IMR-90 (cell line): Measurements from ENCODE around the gene AMDHD2. TPM values are rescaled to one million over a fixed set of nuclear protein-coding genes. Genes with fewer than 3 reads are reported as not detected.
A peak's percentile ranks its signal among the peaks of the same experiment; 100 is the strongest.

Experiments used
- ATAC-seq: fragments of 200-7000 bp; cut with Tn5 transposase; 2 replicates; pipeline ENCODE4 v1.9.1; 2020; ENCODE audit warnings: low read depth, mild to moderate bottlenecking, moderate library complexity
- BruUV-seq: library from RNA; stranded (reverse); fragments of 400-500 nt; replicated peaks from 2 replicates; lab custom pipeline; 2021; lab: Mats Ljungman, UMichigan
- CTCF ChIA-PET: fragments of 300-600 bp; formaldehyde crosslinking; extraction: SDS; loops from one replicate; lab custom pipeline; 2021; ENCODE audit warnings: antibody characterized with exemption; lab: Yijun Ruan, JAX
- POLR2A ChIA-PET: fragments of 300-600 bp; sonication (Branson Sonifier 250); formaldehyde crosslinking; loops from one replicate; lab custom pipeline; 2022; ENCODE audit warnings: antibody characterized with exemption; ENCODE audit not compliant: unreplicated experiment; lab: Charles Lee
- DNase-seq: peaks from one replicate; pipeline ENCODE4 v3.0.0; 2013
- H2AFZ ChIP-seq: replicated peaks from 2 replicates; pipeline ENCODE3; 2013; ENCODE audit warnings: low read length, mild to moderate bottlenecking; ENCODE audit not compliant: poor library complexity
- H2AK5ac ChIP-seq: 2 replicates; pipeline ENCODE4 v1.6.1; 2013; ENCODE audit warnings: low read depth, low read length, inconsistent platforms
- H2AK9ac ChIP-seq: replicated peaks from 2 replicates; pipeline ENCODE3; 2013; ENCODE audit warnings: mild to moderate bottlenecking, low read depth, low read length, moderate library complexity; ENCODE audit not compliant: poor library complexity
- H2BK120ac ChIP-seq: 2 replicates; pipeline ENCODE4 v1.6.1; 2013; ENCODE audit warnings: low read depth, low read length, inconsistent platforms
- H2BK15ac ChIP-seq: 3 replicates; pipeline ENCODE4 v1.6.1; 2013; ENCODE audit warnings: low read depth, low read length, inconsistent platforms
- H2BK20ac ChIP-seq: 2 replicates; pipeline ENCODE4 v1.6.1; 2013; ENCODE audit warnings: low read depth, mild to moderate bottlenecking, inconsistent platforms, low read length, moderate library complexity
- H2BK5ac ChIP-seq: 2 replicates; pipeline ENCODE4 v1.6.1; 2013; ENCODE audit warnings: mild to moderate bottlenecking, low read depth, low read length, inconsistent platforms; ENCODE audit not compliant: poor library complexity, severe bottlenecking
- H3K14ac ChIP-seq: replicated peaks from 2 replicates; pipeline ENCODE4 v1.6.1; 2013; ENCODE audit warnings: low read depth, low read length, inconsistent platforms
- H3K18ac ChIP-seq: 2 replicates; pipeline ENCODE4 v1.6.1; 2013; ENCODE audit warnings: low read depth, low read length, control low read depth
- H3K23ac ChIP-seq: 2 replicates; pipeline ENCODE4 v1.6.1; 2013; ENCODE audit warnings: low read depth, low read length, inconsistent platforms
- H3K27ac ChIP-seq: 2 replicates; pipeline ENCODE4 v1.5.1; 2013; ENCODE audit warnings: mild to moderate bottlenecking, control low read depth, low read length; ENCODE audit not compliant: insufficient read depth
- H3K27me3 ChIP-seq: 2 replicates; pipeline ENCODE4 v1.6.1; 2013; ENCODE audit warnings: low read length; ENCODE audit not compliant: control insufficient read depth, insufficient read depth
- H3K36me3 ChIP-seq: 2 replicates; pipeline ENCODE4 v1.6.1; 2013; ENCODE audit warnings: low read length, mixed read lengths; ENCODE audit not compliant: control insufficient read depth, insufficient read depth
- H3K4ac ChIP-seq: 2 replicates; pipeline ENCODE4 v1.6.1; 2013; ENCODE audit warnings: low read depth, low read length, inconsistent platforms
- H3K4me1 ChIP-seq: 2 replicates; pipeline ENCODE4 v1.6.1; 2013; ENCODE audit warnings: low read length, mixed read lengths; ENCODE audit not compliant: control insufficient read depth, insufficient read depth
- H3K4me2 ChIP-seq: 2 replicates; pipeline ENCODE4 v1.6.1; 2013; ENCODE audit warnings: low read depth, mild to moderate bottlenecking, control low read depth, low read length, moderate library complexity
- H3K4me3 ChIP-seq: 2 replicates; pipeline ENCODE4 v1.5.1; 2013; ENCODE audit warnings: low read depth, mild to moderate bottlenecking, control low read depth, low read length, moderate library complexity; ENCODE audit not compliant: insufficient read depth
- H3K56ac ChIP-seq: 2 replicates; pipeline ENCODE4 v1.6.1; 2013; ENCODE audit warnings: low read length, inconsistent platforms; ENCODE audit not compliant: insufficient read depth; ENCODE audit errors: extremely low read depth
- H3K79me1 ChIP-seq, 2 experiments: 2 replicates each; pipeline ENCODE4 v1.6.1; 2013; ENCODE audit warnings: low read length in 2 of 2, inconsistent platforms in 1 of 2, low read depth in 1 of 2
- H3K9ac ChIP-seq: 2 replicates; pipeline ENCODE4 v1.6.1; 2013; ENCODE audit warnings: low read depth, low read length, control low read depth
- H3K9me1 ChIP-seq: 2 replicates; pipeline ENCODE4 v1.6.1; 2013; ENCODE audit warnings: low read length, inconsistent platforms; ENCODE audit not compliant: insufficient read depth
- H3K9me3 ChIP-seq: 2 replicates; pipeline ENCODE4 v1.6.1; 2013; ENCODE audit warnings: low read length; ENCODE audit not compliant: control insufficient read depth, insufficient read depth
- H4K20me1 ChIP-seq: 2 replicates; pipeline ENCODE4 v1.6.1; 2013; ENCODE audit warnings: low read length, inconsistent platforms; ENCODE audit not compliant: insufficient read depth
- H4K5ac ChIP-seq: 2 replicates; pipeline ENCODE4 v1.6.1; 2013; ENCODE audit warnings: mild to moderate bottlenecking, low read depth, low read length, control low read depth
- H4K8ac ChIP-seq, 2 experiments: 2 replicates each; pipeline ENCODE4 v1.6.1; 2013; ENCODE audit warnings: low read depth in 2 of 2, low read length in 2 of 2, control low read depth in 1 of 2, inconsistent platforms in 1 of 2
- H4K91ac ChIP-seq: 2 replicates; pipeline ENCODE4 v1.6.1; 2013; ENCODE audit warnings: low read depth, low read length, inconsistent platforms; ENCODE audit not compliant: insufficient read depth
- BHLHE40 ChIP-seq: fragments of 150-350 bp; IDR thresholded peaks from 2 replicates; pipeline ENCODE4 v1.6.1; 2016; ENCODE audit warnings: mild to moderate bottlenecking, low read depth, low read length
- CEBPB ChIP-seq: IDR thresholded peaks from 2 replicates; pipeline ENCODE4 v1.6.1; 2012; ENCODE audit warnings: low read depth, low read length, improper control_type of control experiment
- CTCF ChIP-seq: conservative IDR thresholded peaks from 2 replicates; pipeline ENCODE4 v1.5.1; 2012; ENCODE audit warnings: mild to moderate bottlenecking, low read depth, low read length, improper control_type of control experiment
- MXI1 ChIP-seq: IDR thresholded peaks from 2 replicates; pipeline ENCODE4 v1.6.1; 2012; ENCODE audit warnings: low read depth, mild to moderate bottlenecking, low read length, moderate library complexity, borderline replicate concordance
- NFE2L2 ChIP-seq: fragments of 150-350 bp; IDR thresholded peaks from 2 replicates; pipeline ENCODE4 v1.6.1; 2016; ENCODE audit warnings: low read depth, mild to moderate bottlenecking, low read length
- RAD21 ChIP-seq: IDR thresholded peaks from 2 replicates; pipeline ENCODE4 v1.6.1; 2012; ENCODE audit warnings: low read length, improper control_type of control experiment
- RFX5 ChIP-seq: IDR thresholded peaks from 2 replicates; pipeline ENCODE4 v1.8.0; 2012; ENCODE audit warnings: low read depth, mild to moderate bottlenecking, low read length, moderate library complexity
- WGBS, 2 experiments: methylation state at CpG; one replicate each; pipeline versions ENCODE4 v1.1.5 to v1.1.7; 2013; ENCODE audit warnings: missing lambda C conversion rate in 2 of 2; ENCODE audit not compliant: insufficient read length in 1 of 2; ENCODE audit errors: extremely low coverage in 2 of 2; 5-methylcytosine and 5-hydroxymethylcytosine counted together
- dilution Hi-C: fragments of 300-500 bp; cut with HindIII; formaldehyde crosslinking; loops from one replicate; pipeline ENCODE4 v1.14.3; 2018; ENCODE audit warnings: low sequenced_read_pairs; ENCODE audit not compliant: unreplicated experiment
- in situ Hi-C: fragments of 300-500 bp; cut with MboI; formaldehyde crosslinking; loops from 3 replicates; pipeline ENCODE4 v1.14.3; 2019; ENCODE audit warnings: low sequenced_read_pairs, inconsistent platforms, mixed read lengths
- intact Hi-C: fragments of 100-400 bp; cut with micrococcal nuclease; formaldehyde crosslinking; loops from 2 replicates; pipeline ENCODE4 v1.10.0; 2022
- polyA plus RNA-seq, 3 experiments: library from polyadenylated mRNA; depleted of rRNA; stranded (reverse); fragments of >200 nt; gene quantifications; 2 replicates each; pipeline ENCODE4 v1.2.3, GENCODE V29; 2012; ENCODE audit warnings: low replicate concordance in 1 of 3
- total RNA-seq: library from RNA; depleted of rRNA; stranded (reverse); fragments of >200 nt; gene quantifications from 2 replicates; pipeline ENCODE4 v1.2.3, GENCODE V29; 2012

The AMDHD2 gene
- total and polyA plus RNA-seq, 2 of the 4 experiments (the other 2 are of a cell fraction), result 10.6 to 30.3 TPM

- H3K18ac ChIP-seq, result peak overlapping the region; percentile 24; the same call in 1 of the 2 replicates
- H2AK5ac ChIP-seq, result peak overlapping the region; percentile 87
- in situ Hi-C loops, result no loop called here
- peak overlapping the region; percentile 97 for H3K4me2 ChIP-seq
- peak overlapping the region; percentile 71; the same call in 1 of the 2 replicates for H4K5ac ChIP-seq
- no peak overlapping the region for H2BK120ac ChIP-seq
- H2BK20ac ChIP-seq, result no peak overlapping the region
- peak overlapping the region; percentile 79 for H4K91ac ChIP-seq
- ChIA-PET CTCF (interaction anchor here (0.6 kb wide), 1 partner anchor 7 kb away, joined by 3 read pairs; no protein-coding TSS in a partner anchor), POLR2A (interaction anchor here (0.6 kb wide), 1 partner anchor 210 kb away, joined by 7 read pairs; no protein-coding TSS in a partner anchor)
- no peak overlapping the region for H2BK15ac ChIP-seq
- peak overlapping the region; percentile 90 for H2AFZ ChIP-seq
- no peaks in the 10 kb centered on the region for H3K36me3 ChIP-seq
- 0% methylated on average over 48 of the region's 100 CpGs; no CpG with 5 or more reads in 1 of the 2 experiments for WGBS, 2 experiments
- H3K4me1 ChIP-seq, result peaks cover 15% of the 10 kb centered on the region
- H3K4ac ChIP-seq, result peak overlapping the region; percentile 90
- DNase-seq (peak; percentile 27), ATAC-seq (peak; percentile 60)
- H3K9me1 ChIP-seq, result peaks cover 3% of the 10 kb centered on the region; the same call in 1 of the 2 replicates
- dilution Hi-C loops, result no loop called here
- TF ChIP-seq BHLHE40 (peak; percentile 33; the same call in 1 of the 2 replicates), NFE2L2 (no peak), MXI1 (peak; percentile 56; the same call in 1 of the 2 replicates), CEBPB (no peak), RAD21 (peak; percentile 40), RFX5 (no peak), CTCF (peak; percentile 56)
- 0 out of 2 replicates have a peak overlapping the region, but pooled peaks have one; percentile 12 for H3K56ac ChIP-seq
- peak overlapping the region; percentile 88 for H2BK5ac ChIP-seq
- no TSS peak for BruUV-seq
- no peaks in the 10 kb centered on the region for H3K9me3 ChIP-seq
- peak overlapping the region; percentile 89 for H3K9ac ChIP-seq
- H3K79me1 ChIP-seq, result peaks cover 10 to 57% of the 10 kb centered on the region in 2 experiments; a peak in 3 of 4 replicates
- peak overlapping the region; percentile 95 for H2AK9ac ChIP-seq
- H3K23ac ChIP-seq, result peak overlapping the region; percentile 59; the same call in 1 of the 2 replicates
- intact Hi-C loops, result loop anchor here (1.0 kb wide), 1 partner anchor 27 kb away; no protein-coding TSS in a partner anchor
- H4K20me1 ChIP-seq, result peaks cover 28% of the 10 kb centered on the region
- peak overlapping the region; percentile 67 to 82 for H4K8ac ChIP-seq
- H3K4me3 ChIP-seq, result peak overlapping the region; percentile 92
- peak overlapping the region; percentile 48 for H3K14ac ChIP-seq
- no peaks in the 10 kb centered on the region; the same call in 1 of the 2 replicates for H3K27me3 ChIP-seq
- H3K27ac ChIP-seq, result peak overlapping the region; percentile 92
These were observed 45.9 kb upstream of the AMDHD2 start for GRCh38 chr16:2473999-2474876.
